ENCODE data around the gene ABCB9. TPM values are rescaled to one million over a fixed set of nuclear protein-coding genes. Genes with fewer than 3 reads are reported as not detected.
A peak's percentile ranks its signal among the peaks of the same experiment; 100 is the strongest.

ABCB9 gene
- total RNA-seq, 1 experiment from 2014 or later = 14.7 TPM

- Histone ChIP-seq H4K20me1 (ENCODE audit: insufficient read depth) (no peaks in the 10 kb centered on the region), H3K27me3 (ENCODE audit: insufficient read depth, low read length) (no peaks in the 10 kb centered on the region), H3K4me1 (ENCODE audit: control insufficient read depth in 1 of 2, insufficient read depth in 2 of 2, low read length in 2 of 2) (peaks cover 45 to 74% of the 10 kb centered on the region in 2 experiments), H3K9me2 (ENCODE audit: insufficient read depth) (no peaks in the 10 kb centered on the region), H3K4me3 (replicated peaks in 1 of 2; ENCODE audit: low read depth in 1 of 2, low read length in 2 of 2) (no peak overlapping the region), H3K9ac (ENCODE audit: low read length) (no peak overlapping the region), H3K4me2 (ENCODE audit: low read length) (no peak overlapping the region), H2AFZ (ENCODE audit: low read depth, low read length, poor library complexity, severe bottlenecking) (no peak overlapping the region), H3K27ac (ENCODE audit: low read depth, low read length) (no peak overlapping the region), H3K9me3 (ENCODE audit: control insufficient read depth in 1 of 2, insufficient read depth in 1 of 2, low read depth in 1 of 2, low read length in 2 of 2) (no peaks in the 10 kb centered on the region), H3K36me3 (ENCODE audit: control insufficient read depth in 1 of 2, insufficient read depth in 2 of 2, low read length in 2 of 2) (no peaks in the 10 kb centered on the region), H3K79me2 (ENCODE audit: insufficient read depth, low read length) (no peaks in the 10 kb centered on the region)
- ATAC-seq (no peak), DNase-seq (ENCODE audit: low read depth, low spot score) (no peak)
- intact Hi-C loops (cut with micrococcal nuclease) = loop anchor here (2.0 to 5.0 kb wide), 2 partner anchors 25 to 35 kb away; no protein-coding TSS in a partner anchor
- no TSS peak for BruUV-seq (replicated peaks)
- no peak for TF ChIP-seq CBX3 (IDR thresholded peaks at IDR 0.05; ENCODE audit: low read depth)
- TF ChIP-seq POLR2AphosphoS5 (IDR thresholded peaks at IDR 0.05; ENCODE audit: low read depth, low read length) = peak; percentile 8; the same call in 1 of the 2 replicates
- ChIA-PET RAD21 (ENCODE audit: low non-redundant PET in 1 of 2, low total read pairs in 2 of 2, uncharacterized antibody in 2 of 2, unreplicated experiment in 2 of 2) (no interaction called here), CTCF (no interaction called here), POLR2A (interaction anchor here (1.3 to 1.4 kb wide), 2 partner anchors 20 to 33 kb away, joined by 7 read pairs; no protein-coding TSS in a partner anchor)
Observed at GRCh38 chr12:122921917-122922316, 44.3 kb downstream of the ABCB9 start.

GRCh38 chr12:122920687-122921086 is 45.6 kb downstream of the ABCB9 start:
- H4K20me1 ChIP-seq (ENCODE audit: insufficient read depth) = no peaks in the 10 kb centered on the region
- ChIA-PET RAD21 (ENCODE audit: low non-redundant PET in 1 of 2, low total read pairs in 2 of 2, uncharacterized antibody in 2 of 2, unreplicated experiment in 2 of 2) (no interaction called here), CTCF (interaction anchor here (1.3 kb wide), 1 partner anchor 317 kb away, joined by 3 read pairs; no protein-coding TSS in a partner anchor), POLR2A (interaction anchor here (1.3 to 1.4 kb wide), 2 partner anchors 21 to 32 kb away, joined by 7 read pairs; no protein-coding TSS in a partner anchor)
- no peaks in the 10 kb centered on the region for H3K79me2 ChIP-seq (ENCODE audit: insufficient read depth, low read length)
- no peaks in the 10 kb centered on the region for H3K27me3 ChIP-seq (ENCODE audit: insufficient read depth, low read length)
- H3K4me2 ChIP-seq (ENCODE audit: low read length) = peak overlapping the region; percentile 60; the same call in 1 of the 2 replicates
- H3K4me1 ChIP-seq (ENCODE audit: control insufficient read depth in 1 of 2, insufficient read depth in 2 of 2, low read length in 2 of 2) = peaks cover 44 to 74% of the 10 kb centered on the region in 2 experiments
- no peaks in the 10 kb centered on the region for H3K9me2 ChIP-seq (ENCODE audit: insufficient read depth)
- H2AFZ ChIP-seq (ENCODE audit: low read depth, low read length, poor library complexity, severe bottlenecking) = no peak overlapping the region
- no peak overlapping the region for H3K9ac ChIP-seq (ENCODE audit: low read length)
- DNase-seq (ENCODE audit: low read depth, low spot score) (no peak), ATAC-seq (no peak)
- H3K27ac ChIP-seq (ENCODE audit: low read depth, low read length) = peak overlapping the region; percentile 56; the same call in 1 of the 2 replicates
- intact Hi-C loops (cut with micrococcal nuclease) = loop anchor here (2.0 to 5.0 kb wide), 2 partner anchors 26 to 33 kb away; no protein-coding TSS in a partner anchor
- no peaks in the 10 kb centered on the region for H3K36me3 ChIP-seq (ENCODE audit: control insufficient read depth in 1 of 2, insufficient read depth in 2 of 2, low read length in 2 of 2)
- no peak overlapping the region for H3K4me3 ChIP-seq (replicated peaks in 1 of 2; ENCODE audit: low read depth in 1 of 2, low read length in 2 of 2)
- BruUV-seq (replicated peaks) = no TSS peak
- no peaks in the 10 kb centered on the region for H3K9me3 ChIP-seq (ENCODE audit: control insufficient read depth in 1 of 2, insufficient read depth in 1 of 2, low read depth in 1 of 2, low read length in 2 of 2)
- TF ChIP-seq YY1 (IDR thresholded peaks at IDR 0.05; ENCODE audit: extremely low read depth, insufficient replicate concordance, low read depth, low read length) (no peak), ZNF274 (IDR thresholded peaks at IDR 0.05; ENCODE audit: low read depth, low read length) (no peak), RAD21 (IDR thresholded peaks at IDR 0.05; ENCODE audit: low read depth) (no peak), SP1 (IDR thresholded peaks at IDR 0.05; ENCODE audit: low read depth) (no peak), FOSL1 (IDR thresholded peaks at IDR 0.05; ENCODE audit: low read depth) (no peak), EZH2phosphoT487 (IDR thresholded peaks at IDR 0.05; ENCODE audit: borderline replicate concordance) (no peak), EZH2 (IDR thresholded peaks at IDR 0.05) (no peak), SRF (IDR thresholded peaks at IDR 0.05; ENCODE audit: low read depth) (no peak), POLR2AphosphoS5 (IDR thresholded peaks at IDR 0.05; ENCODE audit: low read depth, low read length) (no peak), TCF7L2 (IDR thresholded peaks at IDR 0.05; ENCODE audit: borderline replicate concordance, extremely low read depth, insufficient read depth, insufficient read length) (no peak)
- TF ChIP-seq, protein P1, sequence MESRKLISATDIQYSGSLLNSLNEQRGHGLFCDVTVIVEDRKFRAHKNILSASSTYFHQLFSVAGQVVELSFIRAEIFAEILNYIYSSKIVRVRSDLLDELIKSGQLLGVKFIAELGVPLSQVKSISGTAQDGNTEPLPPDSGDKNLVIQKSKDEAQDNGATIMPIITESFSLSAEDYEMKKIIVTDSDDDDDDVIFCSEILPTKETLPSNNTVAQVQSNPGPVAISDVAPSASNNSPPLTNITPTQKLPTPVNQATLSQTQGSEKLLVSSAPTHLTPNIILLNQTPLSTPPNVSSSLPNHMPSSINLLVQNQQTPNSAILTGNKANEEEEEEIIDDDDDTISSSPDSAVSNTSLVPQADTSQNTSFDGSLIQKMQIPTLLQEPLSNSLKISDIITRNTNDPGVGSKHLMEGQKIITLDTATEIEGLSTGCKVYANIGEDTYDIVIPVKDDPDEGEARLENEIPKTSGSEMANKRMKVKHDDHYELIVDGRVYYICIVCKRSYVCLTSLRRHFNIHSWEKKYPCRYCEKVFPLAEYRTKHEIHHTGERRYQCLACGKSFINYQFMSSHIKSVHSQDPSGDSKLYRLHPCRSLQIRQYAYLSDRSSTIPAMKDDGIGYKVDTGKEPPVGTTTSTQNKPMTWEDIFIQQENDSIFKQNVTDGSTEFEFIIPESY (IDR thresholded peaks at IDR 0.05; ENCODE audit: extremely low read depth, insufficient replicate concordance, low read length) = no peak
- TF ChIP-seq, protein P2, sequence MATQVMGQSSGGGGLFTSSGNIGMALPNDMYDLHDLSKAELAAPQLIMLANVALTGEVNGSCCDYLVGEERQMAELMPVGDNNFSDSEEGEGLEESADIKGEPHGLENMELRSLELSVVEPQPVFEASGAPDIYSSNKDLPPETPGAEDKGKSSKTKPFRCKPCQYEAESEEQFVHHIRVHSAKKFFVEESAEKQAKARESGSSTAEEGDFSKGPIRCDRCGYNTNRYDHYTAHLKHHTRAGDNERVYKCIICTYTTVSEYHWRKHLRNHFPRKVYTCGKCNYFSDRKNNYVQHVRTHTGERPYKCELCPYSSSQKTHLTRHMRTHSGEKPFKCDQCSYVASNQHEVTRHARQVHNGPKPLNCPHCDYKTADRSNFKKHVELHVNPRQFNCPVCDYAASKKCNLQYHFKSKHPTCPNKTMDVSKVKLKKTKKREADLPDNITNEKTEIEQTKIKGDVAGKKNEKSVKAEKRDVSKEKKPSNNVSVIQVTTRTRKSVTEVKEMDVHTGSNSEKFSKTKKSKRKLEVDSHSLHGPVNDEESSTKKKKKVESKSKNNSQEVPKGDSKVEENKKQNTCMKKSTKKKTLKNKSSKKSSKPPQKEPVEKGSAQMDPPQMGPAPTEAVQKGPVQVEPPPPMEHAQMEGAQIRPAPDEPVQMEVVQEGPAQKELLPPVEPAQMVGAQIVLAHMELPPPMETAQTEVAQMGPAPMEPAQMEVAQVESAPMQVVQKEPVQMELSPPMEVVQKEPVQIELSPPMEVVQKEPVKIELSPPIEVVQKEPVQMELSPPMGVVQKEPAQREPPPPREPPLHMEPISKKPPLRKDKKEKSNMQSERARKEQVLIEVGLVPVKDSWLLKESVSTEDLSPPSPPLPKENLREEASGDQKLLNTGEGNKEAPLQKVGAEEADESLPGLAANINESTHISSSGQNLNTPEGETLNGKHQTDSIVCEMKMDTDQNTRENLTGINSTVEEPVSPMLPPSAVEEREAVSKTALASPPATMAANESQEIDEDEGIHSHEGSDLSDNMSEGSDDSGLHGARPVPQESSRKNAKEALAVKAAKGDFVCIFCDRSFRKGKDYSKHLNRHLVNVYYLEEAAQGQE (IDR thresholded peaks at IDR 0.05; ENCODE audit: low read depth) = no peak
- TF ChIP-seq, protein P3, sequence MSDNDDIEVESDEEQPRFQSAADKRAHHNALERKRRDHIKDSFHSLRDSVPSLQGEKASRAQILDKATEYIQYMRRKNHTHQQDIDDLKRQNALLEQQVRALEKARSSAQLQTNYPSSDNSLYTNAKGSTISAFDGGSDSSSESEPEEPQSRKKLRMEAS (IDR thresholded peaks at IDR 0.05) = no peak

Measured in HCT116 (cell line).